UCSD-AML1 (cell line): Measurements from ENCODE around the gene RABL6.
"Not testable (repeated sequence)": the region's sequence is repeated elsewhere in the genome, so short reads cannot be mapped to it uniquely, and the experiment has no call there.

Source experiments
- DNase-seq: peaks from one replicate; lab custom pipeline; 2025; ENCODE audit not compliant: unreplicated experiment; lab: John Stamatoyannopoulos, UW

Gene RABL6

DNA sequence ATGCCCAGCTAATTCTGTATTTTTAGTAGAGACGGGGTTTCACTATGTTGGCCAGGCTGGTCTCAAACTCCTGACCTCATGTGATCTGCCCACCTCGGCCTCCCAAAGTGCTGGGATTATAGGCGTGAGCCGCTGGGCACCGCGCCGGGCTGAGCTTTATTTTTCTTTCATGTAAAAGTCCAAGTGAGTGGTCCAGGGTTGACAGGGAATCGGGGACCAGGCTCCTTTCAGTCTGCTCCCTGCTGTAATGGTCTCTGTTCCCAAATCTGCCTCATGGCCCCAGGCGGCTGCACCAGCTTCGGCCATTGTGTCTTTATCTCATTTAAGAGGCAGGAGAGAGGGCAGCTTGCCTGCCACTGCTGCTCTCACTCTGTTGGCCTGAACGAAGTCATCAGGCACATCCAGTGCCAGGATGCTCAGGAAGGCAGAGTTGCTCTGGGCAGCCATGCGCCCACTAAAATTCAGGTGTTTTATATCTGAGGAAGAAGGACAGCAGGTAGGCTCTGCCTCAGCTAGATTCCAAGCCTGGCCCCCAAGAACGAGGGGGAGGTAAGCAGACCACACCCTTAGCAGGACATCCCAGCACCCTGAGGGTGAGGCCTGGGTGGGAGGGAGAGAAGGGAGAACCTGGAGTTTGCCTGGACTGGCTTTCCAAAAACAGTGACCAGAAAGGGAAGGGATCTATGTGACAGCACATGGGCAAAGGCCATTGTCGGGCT, 13.3 kb upstream of the RABL6 start:
- no peak for DNase-seq

DNA sequence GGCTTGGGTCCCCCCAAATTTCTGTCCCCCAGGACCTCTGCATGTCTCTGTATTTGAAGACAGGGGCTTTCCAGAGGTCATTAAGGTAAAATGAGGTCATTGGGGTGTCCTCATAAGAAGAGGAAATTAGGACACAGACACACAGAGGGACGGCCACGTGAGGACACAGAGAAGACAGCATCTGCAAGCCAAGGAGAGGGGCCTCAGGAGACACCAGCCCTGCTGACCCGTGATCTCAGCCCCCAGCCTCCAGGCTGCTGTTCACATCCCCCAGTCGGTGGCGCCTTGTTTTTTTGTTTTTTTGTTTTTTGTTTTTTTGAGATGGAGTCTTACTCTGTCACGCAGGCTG, 12.8 kb upstream of the RABL6 start:
- no peak for DNase-seq

DNA sequence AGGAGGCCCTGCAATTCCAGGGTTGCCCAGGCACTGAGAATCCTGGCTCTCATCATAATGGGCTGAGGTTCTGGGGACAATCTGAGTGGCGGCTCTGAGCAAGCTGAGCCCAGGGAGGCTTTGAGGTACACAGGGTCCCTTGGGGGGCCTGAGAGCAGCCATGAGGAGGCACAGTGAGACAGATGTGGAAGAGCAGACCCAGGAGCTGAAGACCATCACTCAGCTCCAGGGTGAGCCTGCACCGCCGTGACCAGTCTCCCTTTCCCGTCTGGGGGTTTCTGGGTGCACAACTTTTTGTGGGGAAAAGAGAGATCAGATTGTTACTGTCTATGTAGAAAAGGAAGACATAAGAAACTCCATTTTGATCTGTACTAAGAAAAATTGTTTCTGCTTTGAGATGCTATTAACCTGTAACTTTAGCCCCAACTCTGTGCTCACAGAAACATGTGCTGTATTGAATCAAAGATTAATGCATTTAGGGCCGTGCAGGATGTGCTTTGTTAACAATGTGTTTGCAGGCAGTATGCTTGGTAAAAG, 11.4 kb upstream of the RABL6 start, which contains the start of gene CCDC183:
Gene CCDC183, plus strand, starts transcription at position 101 of the 537 bp plus-strand sequence. Its CDS starts 60 bp downstream, at position 161.
- no peak for DNase-seq

DNA sequence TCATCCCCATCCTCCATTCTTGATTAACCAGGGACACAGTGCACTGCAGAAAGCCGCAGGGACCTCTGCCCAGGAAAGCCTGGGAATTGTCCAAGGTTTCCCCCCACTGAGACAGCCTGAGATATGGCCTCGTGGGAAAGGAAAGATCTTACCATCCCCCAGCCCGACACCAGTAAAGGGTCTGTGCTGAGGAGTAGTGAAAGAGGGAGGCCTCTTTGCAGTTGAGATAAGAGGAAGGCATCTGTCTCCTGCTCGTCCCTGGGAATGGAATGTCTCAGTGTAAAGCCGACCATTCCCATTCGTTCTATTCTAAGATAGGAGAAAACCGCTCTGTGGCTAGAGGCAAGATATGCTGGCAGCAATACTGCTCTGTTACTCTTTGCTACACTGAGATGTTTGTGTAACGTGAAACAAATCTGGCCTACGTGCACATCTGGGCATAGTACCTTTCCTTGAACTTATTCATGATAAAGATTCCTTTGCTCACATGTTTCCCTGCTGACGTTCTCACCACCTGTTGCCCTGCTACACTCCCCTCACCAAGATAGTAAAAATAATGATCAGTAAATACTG, 10.9 kb upstream of the RABL6 start:
- DNase-seq, result not testable (repeated sequence)

DNA sequence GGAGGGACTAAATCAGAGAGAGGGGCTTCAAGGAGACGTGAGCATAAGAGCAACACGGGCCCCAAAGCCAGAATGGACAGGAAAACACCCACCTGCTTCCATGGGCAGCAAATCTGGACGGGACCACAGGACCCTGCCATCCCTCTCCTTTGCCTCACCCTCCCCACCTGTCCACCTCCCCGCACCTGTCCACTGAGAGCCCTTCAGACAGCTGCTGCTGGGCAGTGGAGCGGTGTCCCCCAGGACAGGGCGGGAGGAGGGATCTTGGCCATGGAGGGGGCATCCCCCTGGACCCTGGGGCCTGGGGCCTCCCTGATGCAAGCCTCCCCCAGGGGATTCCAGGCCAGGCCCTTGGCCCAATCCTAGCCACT, 9.1 kb upstream of the RABL6 start:
- no peak for DNase-seq

DNA sequence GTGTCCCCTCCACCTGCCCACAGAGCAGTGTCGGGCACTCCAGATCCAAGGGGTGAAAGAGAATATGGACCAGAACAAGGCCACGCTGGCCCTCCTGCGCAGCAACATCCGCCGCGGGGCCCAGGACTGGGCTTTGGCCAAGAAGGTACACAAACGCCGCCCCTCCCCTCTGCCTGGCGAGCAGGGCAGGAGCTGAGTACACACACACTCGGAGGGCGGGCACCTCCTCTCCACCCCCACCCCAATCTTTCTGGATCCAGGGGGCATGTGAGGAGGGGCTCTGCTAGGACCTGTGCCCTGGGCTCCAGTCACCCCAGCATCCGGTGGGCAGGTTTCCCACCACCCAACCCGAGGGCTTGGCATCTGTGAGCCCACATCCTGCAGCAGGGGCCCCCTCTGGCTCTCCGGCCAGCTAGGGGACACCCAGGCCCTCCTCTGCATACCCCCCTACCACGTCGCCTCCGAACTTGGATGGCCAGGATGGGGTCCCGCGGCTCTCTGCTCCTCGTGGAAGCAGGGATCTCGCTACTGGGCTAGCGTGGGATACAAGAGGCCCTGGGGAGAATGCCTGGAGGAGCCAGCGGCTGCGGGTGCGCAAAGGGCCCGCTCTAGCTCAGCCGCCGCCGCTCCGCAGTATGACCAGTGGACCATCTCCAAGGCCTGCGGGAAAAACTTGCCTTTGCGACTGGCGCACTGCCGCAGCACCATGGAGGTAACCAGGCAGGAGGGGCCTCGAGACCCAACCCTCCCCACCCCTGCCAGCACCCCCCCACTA, 8.5 kb upstream of the RABL6 start:
- DNase-seq, result no peak

DNA sequence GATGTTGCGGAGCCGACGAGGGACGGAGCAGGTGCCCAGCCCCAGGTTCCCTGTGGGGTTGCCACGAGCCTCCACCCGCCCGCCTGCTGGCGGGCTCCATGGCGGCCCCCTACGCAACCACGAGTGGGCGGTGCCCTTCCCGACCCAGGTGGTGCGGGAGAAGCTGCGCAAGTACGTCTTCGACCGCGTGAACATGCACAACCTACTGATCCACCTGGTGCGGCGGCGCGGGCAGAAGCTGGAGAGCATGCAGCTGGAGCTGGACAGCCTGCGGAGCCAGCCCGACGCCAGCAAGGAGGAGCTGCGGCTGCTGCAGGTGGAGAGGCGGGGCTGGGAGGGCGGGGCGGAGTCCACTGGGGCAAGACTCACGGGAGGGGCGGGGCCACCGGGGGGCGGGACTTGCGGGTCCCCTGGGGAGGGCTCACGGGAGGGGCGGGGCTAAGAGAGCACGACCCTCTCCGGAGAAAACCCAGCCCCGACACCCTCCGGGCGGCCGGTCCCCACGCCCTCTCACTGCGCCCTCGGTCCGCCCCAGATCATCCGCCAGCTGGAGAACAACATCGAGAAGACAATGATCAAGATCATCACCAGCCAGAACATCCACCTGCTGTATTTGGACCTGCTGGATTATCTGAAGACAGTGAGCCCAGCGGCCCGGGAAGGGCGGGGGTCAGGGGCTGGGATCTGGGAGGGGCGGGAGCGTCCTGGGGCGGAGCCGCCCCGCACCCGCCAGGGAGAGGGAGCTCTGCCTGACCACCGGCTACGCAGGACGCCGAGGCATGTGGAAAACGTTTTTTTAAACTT, 7.7 kb upstream of the RABL6 start:
- DNase-seq, result peak; percentile 83

DNA sequence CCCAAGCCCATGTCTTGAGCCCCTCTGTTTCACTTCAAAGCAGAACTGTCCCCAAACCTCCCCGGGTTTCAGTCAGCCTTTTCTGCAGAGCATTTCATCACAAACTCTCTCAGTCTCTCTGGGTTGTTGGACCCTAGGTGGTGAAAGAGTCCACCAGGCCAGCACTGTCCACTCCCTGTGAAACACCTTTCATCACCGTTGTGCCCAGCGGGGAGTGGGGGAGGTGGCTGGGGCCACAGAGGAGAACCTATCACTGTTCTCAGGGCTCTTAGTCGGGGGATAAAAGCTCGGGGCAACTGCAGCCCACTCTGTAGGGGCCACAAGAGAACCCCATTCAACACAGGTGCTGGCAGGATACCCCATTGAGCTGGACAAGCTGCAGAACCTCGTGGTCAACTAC, 5.4 kb upstream of the RABL6 start:
- no peak for DNase-seq

DNA sequence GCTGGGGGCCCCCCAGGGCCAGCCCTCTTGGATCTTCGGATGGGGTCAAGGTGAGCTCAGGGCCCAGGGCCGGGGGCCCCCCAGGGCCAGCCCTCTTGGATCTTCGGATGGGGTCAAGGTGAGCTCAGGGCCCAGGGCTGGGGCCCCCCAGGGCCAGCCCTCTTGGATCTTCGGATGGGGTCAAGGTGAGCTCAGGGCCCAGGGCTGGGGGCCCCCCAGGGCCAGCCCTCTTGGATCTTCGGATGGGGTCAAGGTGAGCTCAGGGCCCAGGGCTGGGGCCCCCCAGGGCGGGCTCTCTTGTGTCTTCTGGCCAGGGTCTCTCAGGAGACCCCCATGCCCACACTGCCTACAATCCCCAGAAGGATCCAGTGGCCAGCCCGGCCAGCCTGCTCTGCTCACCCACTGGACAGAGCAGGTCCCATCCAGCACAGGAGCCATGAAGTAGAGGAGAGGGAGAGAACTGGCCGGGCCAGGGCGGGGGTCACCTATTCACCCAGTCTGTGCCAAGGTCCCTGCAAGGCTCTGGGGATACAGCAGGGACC, 4.7 kb upstream of the RABL6 start:
- not testable (repeated sequence) for DNase-seq

DNA sequence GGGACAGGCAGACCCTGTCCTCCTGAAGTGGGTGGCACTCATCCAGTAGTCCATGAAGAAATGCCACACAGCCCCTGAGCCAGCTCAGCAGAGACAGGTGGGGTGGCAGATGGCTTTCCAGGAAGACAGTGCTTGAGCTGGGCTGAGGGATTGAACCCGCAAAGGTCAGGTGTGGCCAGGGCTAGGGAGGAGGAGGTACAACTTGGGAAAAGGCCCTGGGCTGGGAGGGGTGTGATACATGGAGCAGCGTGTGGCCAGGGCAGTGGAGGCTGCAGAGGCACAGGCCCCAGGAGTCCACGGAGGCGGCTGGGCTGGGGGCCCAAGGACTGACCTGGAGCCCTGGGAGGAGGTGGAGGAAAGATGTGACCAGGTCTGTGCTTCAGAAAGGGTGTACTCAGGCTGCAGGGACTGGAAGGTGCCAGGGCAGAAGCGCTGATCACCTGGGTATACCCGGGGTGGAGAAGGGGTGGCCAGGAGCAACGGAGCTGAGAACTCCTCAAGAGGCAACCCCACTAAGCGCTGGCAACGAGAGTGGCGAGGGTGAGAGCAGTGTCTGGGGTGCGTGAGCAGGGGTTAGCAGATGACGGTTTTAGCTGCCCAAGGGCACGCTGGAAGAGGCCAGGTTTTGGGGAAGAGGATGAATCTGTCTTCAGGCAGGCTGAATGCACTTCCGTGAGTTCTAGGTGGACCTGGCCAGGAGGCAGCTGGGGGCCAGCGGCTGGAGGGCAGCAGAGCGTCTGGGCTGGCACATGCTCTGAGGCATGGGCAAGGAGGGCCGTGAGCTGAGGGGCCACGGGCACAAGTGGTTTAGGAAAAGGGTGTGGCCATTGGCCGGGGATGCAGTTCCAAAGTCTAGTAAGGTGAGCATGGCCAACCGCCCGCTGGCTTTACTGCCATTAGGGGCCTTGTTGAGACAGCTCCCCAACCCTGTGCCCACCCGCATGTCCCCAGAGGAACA, 3.9 kb upstream of the RABL6 start:
- no peak for DNase-seq

DNA sequence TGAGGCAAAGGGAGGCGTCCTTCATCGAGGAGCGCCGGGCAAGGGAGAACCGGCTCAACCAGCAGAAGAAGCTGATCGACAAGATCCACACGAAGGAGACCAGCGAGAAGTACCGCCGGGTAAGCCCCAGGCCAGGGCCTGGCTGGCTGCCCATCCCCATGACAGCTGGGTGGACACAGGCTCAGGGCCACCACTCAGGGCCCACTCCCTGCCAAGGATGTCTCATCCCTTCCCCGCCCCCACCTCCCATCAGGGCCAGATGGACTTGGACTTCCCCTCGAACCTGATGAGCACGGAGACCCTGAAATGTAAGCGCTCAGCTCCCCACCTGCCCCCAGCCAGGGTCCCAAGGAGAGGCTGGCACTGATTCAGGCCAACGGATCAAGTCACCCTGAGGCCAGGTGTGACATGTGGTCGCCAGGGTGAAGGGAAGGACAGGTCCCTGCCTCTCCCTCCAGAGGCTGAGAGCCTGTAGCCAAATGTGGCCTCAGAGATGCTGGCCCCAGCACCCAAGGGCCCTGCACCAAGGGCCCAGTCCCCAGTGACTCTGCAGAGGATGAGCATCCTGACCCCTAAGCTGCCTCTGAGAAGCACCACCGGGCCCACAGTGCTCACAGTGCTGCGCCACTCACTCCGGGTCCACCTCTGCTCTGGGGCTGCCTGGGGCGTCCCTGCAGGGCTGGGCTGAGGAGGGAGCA, 3.1 kb upstream of the RABL6 start:
- DNase-seq, result no peak

DNA sequence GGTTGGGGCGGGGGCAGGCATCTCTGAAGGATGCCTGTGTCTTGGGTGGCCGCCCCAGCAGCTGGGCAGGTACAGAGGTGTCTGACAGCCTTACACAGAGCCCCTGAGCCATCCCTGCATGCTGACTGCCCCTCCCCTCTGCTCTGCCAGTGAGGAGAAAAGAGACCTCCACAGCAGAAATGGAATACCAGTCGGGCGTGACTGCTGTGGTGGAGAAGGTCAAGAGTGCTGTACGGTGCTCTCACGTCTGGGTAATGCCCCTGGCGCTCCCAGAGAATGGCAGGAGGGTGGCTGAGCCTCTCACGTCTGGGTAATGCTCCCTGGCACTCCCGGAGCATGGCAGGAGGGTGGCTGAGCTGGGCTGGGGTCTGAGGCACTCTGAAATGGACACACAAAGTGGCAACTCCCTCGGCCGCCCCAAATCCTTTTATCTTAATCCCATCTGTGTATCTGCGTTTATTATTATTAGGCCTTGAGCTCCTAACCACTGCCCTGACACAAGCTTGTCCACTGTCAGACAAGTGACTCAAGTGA, 2.5 kb upstream of the RABL6 start:
- DNase-seq, result no peak

DNA sequence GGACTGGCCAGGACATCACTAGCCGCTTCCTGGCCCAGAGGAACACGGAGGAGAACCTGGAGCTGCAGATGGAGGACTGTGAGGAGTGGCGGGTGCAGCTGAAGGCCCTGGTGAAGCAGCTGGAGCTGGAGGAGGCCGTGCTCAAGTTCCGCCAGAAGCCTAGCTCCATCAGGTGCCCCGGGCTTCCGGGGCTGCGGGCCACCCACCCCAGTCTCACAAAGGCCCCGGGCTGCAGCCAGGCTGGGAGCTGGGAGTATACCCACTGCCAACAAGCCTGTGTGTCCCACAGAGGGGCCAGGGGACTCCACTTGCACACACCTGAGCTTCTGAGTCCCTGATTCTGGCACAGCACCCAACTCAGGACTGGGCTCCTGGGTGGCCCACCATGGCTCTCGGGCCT, 1.7 kb upstream of the RABL6 start:
- DNase-seq, result no peak

DNA sequence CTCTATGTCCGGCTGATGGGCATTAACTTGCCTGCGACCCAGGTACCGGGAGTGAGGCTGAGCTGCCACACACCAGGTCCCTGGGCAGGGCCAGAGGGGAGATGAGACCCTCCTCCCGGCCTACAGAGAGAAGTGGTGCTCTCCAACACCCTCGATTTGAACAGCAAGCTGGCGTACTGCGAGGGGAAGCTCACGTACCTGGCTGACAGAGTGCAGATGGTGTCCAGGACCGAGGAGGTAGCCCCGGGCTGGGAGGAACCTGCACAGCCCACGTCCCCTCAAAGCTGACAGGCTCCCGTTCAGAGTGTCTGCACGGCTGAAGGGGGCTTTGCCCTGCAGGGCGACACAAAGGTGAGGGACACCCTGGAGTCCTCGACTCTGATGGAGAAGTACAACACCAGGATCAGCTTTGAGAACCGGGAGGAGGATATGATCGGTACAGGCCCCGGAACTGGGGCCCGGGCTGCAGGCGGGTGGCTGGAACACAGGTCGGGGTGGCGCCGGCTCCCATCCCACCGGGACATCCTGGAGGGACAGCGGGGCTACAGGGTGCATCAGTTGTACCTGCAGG, 1.0 kb upstream of the RABL6 start:
- no peak for DNase-seq

DNA sequence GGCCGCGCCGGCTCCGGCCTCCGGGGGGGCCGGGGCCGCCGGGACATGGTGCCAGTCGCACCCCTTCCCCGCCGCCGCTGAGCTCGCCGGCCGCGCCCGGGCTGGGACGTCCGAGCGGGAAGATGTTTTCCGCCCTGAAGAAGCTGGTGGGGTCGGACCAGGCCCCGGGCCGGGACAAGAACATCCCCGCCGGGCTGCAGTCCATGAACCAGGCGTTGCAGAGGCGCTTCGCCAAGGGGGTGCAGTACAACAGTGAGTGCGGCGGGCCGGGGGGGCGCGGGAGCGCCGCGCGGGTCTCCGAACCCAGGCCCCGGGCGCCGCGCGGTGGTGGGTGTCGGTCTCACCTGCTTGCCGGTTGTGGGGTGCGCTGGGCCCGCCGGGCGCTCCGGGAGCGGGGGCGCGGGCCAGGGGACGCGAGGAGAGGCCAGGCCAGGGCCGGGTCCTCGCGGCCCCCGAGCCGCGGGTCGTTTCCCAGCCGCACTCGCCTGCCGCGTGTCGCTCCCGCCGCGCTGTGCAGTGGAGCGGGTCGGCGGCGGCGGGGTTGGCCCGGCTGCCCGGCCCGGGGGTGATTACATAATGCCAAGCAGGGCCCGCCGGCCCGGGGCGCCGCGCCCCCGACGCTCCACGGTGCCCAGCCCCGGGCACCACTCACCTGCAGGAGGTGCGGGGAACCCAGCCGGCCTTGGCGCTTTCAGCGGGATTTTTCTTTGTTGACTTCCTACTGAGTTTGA, 492 bp downstream of the RABL6 start:
- peak; percentile 43 for DNase-seq

DNA sequence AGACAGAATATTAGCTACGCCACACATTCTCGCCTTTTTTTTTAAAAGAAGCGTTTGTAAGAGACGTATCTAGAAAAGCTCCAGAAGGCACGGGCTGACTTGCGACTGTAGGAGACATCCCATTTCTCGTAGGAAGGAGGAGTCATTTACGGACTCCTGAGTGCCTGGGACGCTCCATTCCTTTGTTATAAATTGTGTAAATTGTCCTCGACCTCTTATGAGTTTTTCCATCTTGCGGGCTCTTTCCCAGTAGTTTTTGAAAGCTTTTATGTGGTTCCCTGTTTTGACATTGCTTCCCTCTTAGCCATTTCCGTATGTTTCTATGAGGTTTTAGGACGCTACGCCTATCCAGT, 1.0 kb downstream of the RABL6 start:
- DNase-seq, result no peak

DNA sequence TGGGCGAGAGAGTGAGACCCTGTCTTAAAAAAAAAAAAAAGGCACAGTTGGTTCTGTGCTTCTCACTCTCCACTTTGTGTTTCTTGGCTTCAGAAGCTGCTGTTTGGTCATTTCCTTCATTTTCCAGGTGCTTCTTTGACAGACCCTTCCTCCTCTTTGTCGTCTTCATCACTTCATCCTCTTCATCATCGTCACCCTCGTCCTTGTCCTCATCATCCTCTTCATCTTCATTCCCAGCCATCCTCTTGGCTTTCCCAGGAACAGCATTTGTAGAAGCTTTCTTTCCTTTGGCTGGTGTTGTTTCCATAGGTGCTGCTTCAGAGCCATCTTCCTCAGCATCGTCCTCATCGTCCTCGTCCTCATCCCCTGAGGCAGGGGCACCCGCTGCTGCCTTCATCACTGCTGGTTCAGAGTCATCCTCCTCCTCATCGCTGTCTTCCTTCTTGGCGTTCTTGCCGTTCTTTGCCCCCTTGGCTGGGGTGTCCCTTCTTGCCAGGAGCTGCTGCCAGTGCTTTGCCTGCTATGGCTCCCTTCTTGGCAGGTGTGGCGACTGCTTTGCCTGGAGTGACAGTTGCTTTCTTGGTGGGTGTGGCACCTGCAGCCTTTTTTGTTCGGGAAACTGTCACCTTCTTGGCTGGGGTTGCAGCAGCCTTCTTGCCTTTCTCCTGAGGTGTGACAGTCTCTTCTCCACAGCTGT, 7.1 kb downstream of the RABL6 start:
- DNase-seq, result no peak

DNA sequence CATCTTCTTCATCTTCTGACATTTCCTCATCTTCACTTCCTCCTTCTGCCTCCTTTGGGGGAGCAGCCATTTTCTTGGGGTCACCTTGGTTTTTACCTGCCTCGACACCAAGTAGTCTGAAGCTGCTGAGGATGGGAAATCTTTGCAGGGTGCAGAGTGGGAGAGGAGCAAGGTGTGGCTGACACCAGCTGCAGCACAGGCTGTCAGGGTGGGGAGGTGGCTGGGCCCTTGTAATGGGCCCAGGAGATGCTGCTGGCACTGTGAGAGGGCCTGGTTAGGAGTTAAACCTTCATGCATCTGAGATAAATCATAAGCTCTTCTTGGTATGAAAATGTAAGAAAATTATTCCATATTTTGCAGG, 7.7 kb downstream of the RABL6 start:
- DNase-seq, result no peak
